IPS-18a (cell line): ENCODE measurements around the gene OR5I1.

Source experiments
- H3K27ac ChIP-seq: one replicate; pipeline ENCODE4 v1.5.1; 2013; ENCODE audit warnings: low read length
- H3K27me3 ChIP-seq: one replicate; pipeline ENCODE4 v1.6.1; 2013; ENCODE audit warnings: mild to moderate bottlenecking, low read length; ENCODE audit not compliant: control insufficient read depth, insufficient read depth
- H3K36me3 ChIP-seq: one replicate; pipeline ENCODE4 v1.6.1; 2013; ENCODE audit warnings: low read depth, low read length; ENCODE audit not compliant: control insufficient read depth
- H3K4me1 ChIP-seq: one replicate; pipeline ENCODE4 v1.6.1; 2013; ENCODE audit warnings: low read depth, low read length; ENCODE audit not compliant: control insufficient read depth
- H3K4me3 ChIP-seq: one replicate; pipeline ENCODE4 v1.5.1; 2013; ENCODE audit warnings: low read length
- H3K9ac ChIP-seq: one replicate; pipeline ENCODE4 v1.6.1; 2013; ENCODE audit warnings: mild to moderate bottlenecking, low read length, moderate library complexity
- H3K9me3 ChIP-seq: one replicate; pipeline ENCODE4 v1.6.1; 2013; ENCODE audit warnings: low read depth, low read length; ENCODE audit not compliant: control insufficient read depth

The OR5I1 gene

DNA sequence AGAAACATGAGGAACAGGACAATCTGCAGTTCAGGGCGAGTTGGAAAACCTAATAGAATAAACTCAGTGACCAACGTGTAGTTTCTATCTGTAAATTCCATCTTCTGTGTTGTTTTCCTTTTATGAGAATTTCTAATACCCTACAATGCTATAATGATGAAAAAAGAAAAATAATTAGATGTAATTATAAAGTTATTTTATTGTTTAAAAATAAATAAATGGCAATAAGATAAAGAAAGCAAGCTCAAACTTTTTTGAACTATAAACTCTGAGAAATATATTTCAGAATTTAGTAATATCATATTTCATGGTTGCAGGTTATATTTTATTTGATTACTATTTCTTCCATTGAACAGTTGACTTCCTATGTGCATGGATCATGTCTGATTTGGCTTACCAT, at the start of gene OR5I1:
OR5I1 (minus strand) TSS at position 101 of the 400 bp plus-strand sequence; CDS start at position 101, 0 bp downstream.
- no peak within 1 kb of the TSS for H3K27ac ChIP-seq

DNA sequence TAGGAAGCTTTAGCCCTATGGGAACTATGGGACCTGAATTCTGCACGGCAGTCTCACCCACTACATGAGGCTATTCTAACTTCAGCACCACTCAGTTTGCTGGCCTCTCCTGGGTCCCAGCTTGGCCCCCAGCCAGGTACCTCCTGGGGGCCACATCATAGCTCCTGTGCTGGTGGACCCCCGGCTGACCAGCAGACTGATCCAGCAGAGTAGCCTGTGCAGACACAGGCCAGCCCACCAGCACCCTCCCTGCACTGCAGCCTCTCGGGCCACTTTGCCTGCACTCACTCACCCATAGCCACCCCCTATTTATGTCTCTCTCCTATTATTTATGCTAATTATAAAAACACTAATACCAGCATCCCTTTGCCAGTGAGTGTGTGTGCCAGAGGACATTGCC, 34.7 kb upstream of the OR5I1 start:
- Histone ChIP-seq H3K9ac (no peak overlapping the region), H3K27ac (no peak overlapping the region), H3K27me3 (no peaks in the 10 kb centered on the region), H3K36me3 (no peaks in the 10 kb centered on the region), H3K9me3 (no peaks in the 10 kb centered on the region), H3K4me1 (no peaks in the 10 kb centered on the region), H3K4me3 (no peak overlapping the region)

More for the DNA sequence above, at the start of gene OR5I1:
- Histone ChIP-seq H3K4me1 (no peaks in the 10 kb centered on the region), H3K9me3 (peaks cover 28% of the 10 kb centered on the region), H3K4me3 (no peak within 1 kb of the TSS), H3K9ac (no peak within 1 kb of the TSS), H3K36me3 (no peaks in the 10 kb centered on the region), H3K27me3 (no peaks in the 10 kb centered on the region)

DNA sequence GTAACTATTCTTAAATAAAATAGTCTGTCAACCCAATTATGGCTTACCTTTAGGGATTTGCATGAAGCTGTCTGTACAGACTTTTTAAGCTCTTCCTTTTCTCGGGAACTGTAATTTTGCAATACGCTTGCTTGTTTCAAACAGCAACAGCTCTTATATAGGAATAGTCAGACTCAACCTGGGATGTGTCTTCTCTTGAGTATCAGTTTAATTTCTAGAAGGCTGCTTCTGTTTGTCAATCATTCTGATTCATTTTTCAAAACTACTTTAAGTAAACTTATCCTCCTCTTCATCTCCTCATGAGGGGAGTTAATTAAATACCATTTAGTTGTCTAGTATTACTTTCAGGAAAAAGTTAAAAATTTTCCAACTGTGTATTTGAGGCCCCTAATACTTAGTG, 33.6 kb upstream of the OR5I1 start, which contains the start of gene OR10AG1:
OR10AG1 (minus strand) TSS at position 101 of the 400 bp plus-strand sequence; CDS start at position 63, 38 bp downstream.
- Histone ChIP-seq H3K36me3 (no peaks in the 10 kb centered on the region), H3K9ac (no peak within 1 kb of the TSS), H3K27ac (no peak within 1 kb of the TSS)

DNA sequence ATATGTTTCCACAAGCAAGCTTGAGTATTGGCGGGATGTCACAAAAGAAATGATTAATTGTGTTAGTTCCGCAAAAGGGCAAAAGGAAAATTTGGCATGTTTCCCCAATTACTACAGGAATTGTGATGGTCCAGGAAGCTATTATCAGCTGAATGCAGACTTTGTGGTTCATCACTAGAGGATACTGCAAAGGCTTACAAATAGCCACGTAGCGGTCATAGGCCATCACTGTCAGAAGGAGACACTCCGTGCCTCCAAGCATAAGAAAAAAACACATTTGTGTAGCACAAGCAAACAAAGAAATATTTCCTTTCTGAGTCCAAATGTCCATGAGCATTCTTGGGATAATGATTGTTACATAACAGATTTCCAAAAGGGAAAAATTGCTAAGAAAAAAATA, 31.7 kb upstream of the OR5I1 start:
- Histone ChIP-seq H3K4me3 (no peak overlapping the region), H3K36me3 (no peaks in the 10 kb centered on the region), H3K4me1 (no peaks in the 10 kb centered on the region), H3K27ac (no peak overlapping the region), H3K27me3 (no peaks in the 10 kb centered on the region), H3K9ac (no peak overlapping the region), H3K9me3 (no peaks in the 10 kb centered on the region)

More for the DNA sequence above, 33.6 kb upstream of the OR5I1 start, which contains the start of gene OR10AG1:
- H3K27me3 ChIP-seq: no peaks in the 10 kb centered on the region
- no peaks in the 10 kb centered on the region for H3K9me3 ChIP-seq
- no peak within 1 kb of the TSS for H3K4me3 ChIP-seq
- H3K4me1 ChIP-seq: no peaks in the 10 kb centered on the region

DNA sequence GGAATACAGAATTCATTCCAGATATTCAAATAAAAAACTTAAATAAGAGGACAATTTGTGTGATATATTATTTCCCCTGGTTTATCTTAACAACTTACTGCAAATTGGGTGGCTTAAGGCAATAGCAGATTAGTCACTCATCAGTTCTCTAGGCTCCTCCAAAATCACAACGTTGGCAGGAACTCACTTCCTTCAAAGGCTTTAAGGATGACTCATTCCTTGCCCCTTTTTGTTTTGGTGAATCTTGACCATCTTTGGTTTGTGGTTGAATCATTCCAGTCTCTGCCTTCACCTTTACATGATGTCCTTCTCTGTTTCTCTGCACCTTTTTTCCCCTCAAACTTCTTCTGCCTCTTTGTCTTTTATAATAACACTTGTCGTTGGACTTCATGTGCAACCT, 30.2 kb upstream of the OR5I1 start:
- Histone ChIP-seq H3K27ac (no peak overlapping the region), H3K27me3 (no peaks in the 10 kb centered on the region), H3K4me1 (no peaks in the 10 kb centered on the region), H3K9me3 (no peaks in the 10 kb centered on the region), H3K9ac (no peak overlapping the region), H3K4me3 (no peak overlapping the region), H3K36me3 (no peaks in the 10 kb centered on the region)

DNA sequence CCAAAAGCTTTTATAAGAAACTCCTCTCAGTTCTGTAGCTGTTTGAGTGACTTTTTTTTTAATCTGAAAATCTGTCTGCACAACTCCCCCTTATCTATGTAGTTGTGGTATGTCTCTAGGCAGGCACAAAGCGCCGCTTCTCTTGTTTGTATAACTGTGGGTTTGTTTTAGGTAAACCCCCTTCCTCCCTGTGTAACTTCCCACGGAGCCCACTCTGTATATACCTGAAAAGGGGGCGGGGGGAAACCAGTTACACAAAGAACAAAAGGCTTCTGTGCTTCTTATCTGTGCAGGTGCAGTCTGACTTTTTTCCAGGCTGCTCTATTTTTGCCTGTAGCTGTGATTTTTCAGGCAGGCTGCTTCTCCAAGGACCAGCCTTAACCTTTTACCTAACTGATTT, 20.3 kb upstream of the OR5I1 start:
- H3K4me1 ChIP-seq: no peaks in the 10 kb centered on the region
- no peak overlapping the region for H3K9ac ChIP-seq
- no peaks in the 10 kb centered on the region for H3K36me3 ChIP-seq
- H3K4me3 ChIP-seq: no peak overlapping the region
- H3K27ac ChIP-seq: no peak overlapping the region
- H3K27me3 ChIP-seq: no peaks in the 10 kb centered on the region
- peaks cover 11% of the 10 kb centered on the region for H3K9me3 ChIP-seq

DNA sequence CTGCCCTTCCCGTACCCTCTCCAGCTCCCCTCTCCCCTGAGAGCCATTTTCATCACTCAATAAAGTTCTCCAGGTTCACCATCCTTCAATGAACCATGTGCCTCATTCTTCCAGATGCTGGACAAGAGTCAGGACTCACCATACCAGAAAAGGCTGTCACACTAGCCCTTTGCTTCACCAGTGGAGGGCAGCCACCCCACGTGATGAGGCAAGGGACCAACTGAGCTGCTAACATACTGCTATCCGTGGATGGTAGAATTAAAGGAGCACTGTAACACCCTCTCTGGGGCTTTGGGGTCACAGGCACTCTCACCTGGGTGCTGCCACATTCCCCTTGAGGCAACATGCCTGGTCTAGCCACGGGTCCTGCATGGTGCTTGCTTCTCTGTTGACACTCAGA, 13.1 kb upstream of the OR5I1 start:
- no peak overlapping the region for H3K27ac ChIP-seq
- H3K9me3 ChIP-seq: no peaks in the 10 kb centered on the region
- no peak overlapping the region for H3K9ac ChIP-seq
- no peaks in the 10 kb centered on the region for H3K36me3 ChIP-seq
- no peak overlapping the region for H3K4me3 ChIP-seq
- no peaks in the 10 kb centered on the region for H3K27me3 ChIP-seq
- H3K4me1 ChIP-seq: peaks cover 3% of the 10 kb centered on the region

DNA sequence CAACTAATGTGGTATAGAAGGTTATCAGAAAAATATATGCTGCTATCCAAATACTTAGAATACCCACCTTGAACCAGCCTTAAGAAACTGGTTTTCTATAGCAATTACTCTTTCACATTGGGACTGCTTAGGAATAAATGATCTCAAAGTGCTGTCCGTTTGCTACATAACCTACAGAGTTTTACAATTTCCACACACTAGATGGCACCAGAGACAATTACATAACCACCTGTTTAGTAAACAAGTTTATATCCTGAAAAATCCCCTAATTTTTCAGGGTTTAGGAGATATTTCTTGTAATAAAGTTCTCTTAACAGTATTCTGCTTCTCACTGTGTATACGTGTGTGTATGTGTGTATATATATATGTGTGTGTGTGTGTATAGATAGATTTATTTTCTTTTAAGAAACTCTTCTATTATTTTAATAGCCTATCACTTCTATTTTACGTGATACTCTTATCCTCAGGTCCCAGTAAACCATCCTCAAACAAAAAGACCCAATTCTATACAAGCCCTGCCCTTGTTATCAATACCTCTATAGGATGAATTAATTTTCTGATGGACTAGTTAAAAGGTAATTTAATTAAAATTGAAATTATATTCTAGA, 6.7 kb upstream of the OR5I1 start:
- Histone ChIP-seq H3K27me3 (no peaks in the 10 kb centered on the region), H3K36me3 (no peaks in the 10 kb centered on the region), H3K9me3 (no peaks in the 10 kb centered on the region), H3K27ac (no peak overlapping the region), H3K4me1 (peaks cover 3% of the 10 kb centered on the region), H3K9ac (no peak overlapping the region), H3K4me3 (no peak overlapping the region)

DNA sequence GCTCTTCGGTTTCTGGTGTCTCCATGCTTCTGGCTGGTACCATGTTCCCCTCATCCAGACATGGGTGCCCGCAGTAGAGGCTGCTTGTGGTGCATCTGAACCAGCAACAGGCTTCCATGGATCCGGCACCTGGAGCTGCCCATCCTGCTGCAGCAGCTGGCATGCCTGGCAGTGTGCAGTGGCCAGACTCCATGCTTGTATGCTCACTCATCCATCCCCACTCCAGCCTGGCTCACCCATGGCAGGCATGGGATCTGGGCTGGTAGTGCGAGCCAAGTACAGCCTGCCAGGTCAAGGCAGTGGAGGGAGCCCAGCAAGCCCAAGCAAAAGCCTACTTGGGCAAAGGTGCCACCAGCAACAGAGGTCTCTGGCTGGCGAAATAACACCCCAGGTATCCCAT, 15.7 kb downstream of the OR5I1 start:
- H3K9me3 ChIP-seq: peaks cover 53% of the 10 kb centered on the region
- no peaks in the 10 kb centered on the region for H3K27me3 ChIP-seq
- H3K9ac ChIP-seq: no peak overlapping the region
- no peak overlapping the region for H3K27ac ChIP-seq
- H3K36me3 ChIP-seq: no peaks in the 10 kb centered on the region
- no peaks in the 10 kb centered on the region for H3K4me1 ChIP-seq
- no peak overlapping the region for H3K4me3 ChIP-seq

DNA sequence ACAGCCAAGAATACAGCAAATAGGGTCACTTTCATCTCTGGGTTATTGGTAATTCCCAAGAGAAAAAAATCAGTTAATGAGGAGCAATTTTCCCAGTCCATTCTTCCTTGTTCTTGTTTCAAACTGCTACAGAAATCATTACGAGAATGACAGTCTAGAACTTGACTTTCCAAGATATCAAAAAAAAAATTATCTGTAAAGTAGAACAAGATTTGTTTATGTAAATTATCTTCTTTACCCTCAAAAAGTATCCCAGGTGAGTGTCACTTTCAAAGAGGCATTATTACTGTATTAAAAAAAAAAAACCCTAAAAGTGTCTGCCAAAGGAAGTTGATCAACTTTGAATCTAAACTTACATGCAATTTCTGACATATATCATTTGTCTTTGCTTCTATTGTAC, 21.7 kb downstream of the OR5I1 start, which contains the start of gene OR5W2:
OR5W2 (minus strand) TSS at position 101 of the 400 bp plus-strand sequence; CDS start at position 101, 0 bp downstream.
- no peaks in the 10 kb centered on the region for H3K36me3 ChIP-seq
- no peaks in the 10 kb centered on the region for H3K4me1 ChIP-seq
- no peak within 1 kb of the TSS for H3K9ac ChIP-seq
- no peak within 1 kb of the TSS for H3K4me3 ChIP-seq
- H3K27me3 ChIP-seq: no peaks in the 10 kb centered on the region
- H3K9me3 ChIP-seq: peaks cover 68% of the 10 kb centered on the region
- H3K27ac ChIP-seq: no peak within 1 kb of the TSS

DNA sequence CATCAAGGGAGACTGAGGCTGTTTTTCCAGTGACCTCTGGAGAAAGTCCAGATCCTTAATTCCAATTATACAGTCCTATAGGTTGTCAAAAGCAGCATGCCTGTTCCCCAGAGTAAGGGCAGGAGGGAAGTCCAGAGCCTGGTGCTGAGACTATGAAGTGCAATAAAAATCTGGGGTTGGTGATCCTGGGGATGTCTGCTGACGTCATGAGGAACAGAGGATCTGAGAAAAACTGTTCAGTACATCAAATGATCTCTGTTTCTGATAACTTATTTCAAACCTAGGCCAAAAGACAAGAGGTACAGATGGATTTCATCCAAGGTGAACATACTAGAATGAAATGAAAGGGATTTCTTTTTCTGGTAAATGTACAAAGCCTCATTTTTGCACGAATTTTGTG, 33.9 kb downstream of the OR5I1 start:
- peaks cover 39% of the 10 kb centered on the region for H3K9me3 ChIP-seq
- no peaks in the 10 kb centered on the region for H3K36me3 ChIP-seq
- H3K9ac ChIP-seq: no peak overlapping the region
- H3K27ac ChIP-seq: no peak overlapping the region
- no peak overlapping the region for H3K4me3 ChIP-seq
- H3K27me3 ChIP-seq: no peaks in the 10 kb centered on the region
- no peaks in the 10 kb centered on the region for H3K4me1 ChIP-seq

DNA sequence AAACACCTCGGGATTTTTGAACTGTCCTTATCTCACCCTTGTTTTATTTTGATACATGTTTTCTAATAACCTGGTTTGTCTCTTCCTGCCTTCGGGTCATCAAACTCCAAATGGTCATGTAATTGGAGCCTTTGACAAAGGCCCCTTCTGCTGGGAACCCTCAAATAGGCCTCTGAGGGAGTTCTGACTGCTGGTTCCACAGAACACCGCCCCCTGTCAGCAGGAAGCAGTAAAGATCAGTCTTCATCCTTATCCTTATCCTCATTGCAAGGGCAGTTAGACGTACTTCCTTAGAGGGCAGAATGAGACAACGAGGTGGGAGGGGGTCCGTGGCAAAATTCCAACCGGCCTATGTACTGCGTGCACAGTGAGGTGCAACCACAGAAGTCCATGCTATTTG, 41.0 kb downstream of the OR5I1 start:
- no peaks in the 10 kb centered on the region for H3K4me1 ChIP-seq
- no peak overlapping the region for H3K27ac ChIP-seq

More for the DNA sequence above, 41.0 kb downstream of the OR5I1 start:
- Histone ChIP-seq H3K4me3 (no peak overlapping the region), H3K9me3 (peaks cover 25% of the 10 kb centered on the region), H3K9ac (no peak overlapping the region), H3K27me3 (no peaks in the 10 kb centered on the region), H3K36me3 (no peaks in the 10 kb centered on the region)
